Heart right ventricle (tissue), 16 donors: ENCODE measurements around the gene HDAC11. TPM values are rescaled to one million over a fixed set of nuclear protein-coding genes. Genes with fewer than 3 reads are reported as not detected.

ENCODE experiments used
- ATAC-seq, 8 donors: fragments of 200-7000 bp; cut with Tn5 transposase; one replicate each; pipeline ENCODE4 v1.9.1; 2020; ENCODE audit warnings: mild to moderate bottlenecking in 8 of 8, moderate library complexity in 8 of 8, moderate number of reproducible peaks in 1 of 8
- DNase-seq, 2 donors: peaks; one replicate each; pipeline ENCODE4 v3.0.0-alpha.2; 2020
- H3K27ac ChIP-seq, 10 donors: fragments of 200-600 bp; sonication (generic) in 2 of 10; one replicate each; pipeline versions ENCODE4 v1.5.0 to v1.8.0; 2020 to 2022; ENCODE audit warnings: mild to moderate bottlenecking in 3 of 10
- H3K27me3 ChIP-seq, 7 donors: fragments of 200-600 bp; one replicate each; pipeline ENCODE4 v1.8.0; 2021 to 2022; ENCODE audit warnings: mild to moderate bottlenecking in 2 of 7
- H3K36me3 ChIP-seq, 9 donors: fragments of 200-600 bp; sonication (generic) in 1 of 9; one replicate each; pipeline versions ENCODE4 v1.5.0 to v1.8.0; 2020 to 2022; ENCODE audit warnings: mild to moderate bottlenecking in 2 of 9
- H3K4me1 ChIP-seq, 9 donors: fragments of 200-600 bp; sonication (generic) in 1 of 9; one replicate each; pipeline versions ENCODE4 v1.5.0 to v1.8.0; 2020 to 2022; ENCODE audit warnings: mild to moderate bottlenecking in 4 of 9
- H3K4me3 ChIP-seq, 10 donors: fragments of 200-600 bp; sonication (generic) in 2 of 10; one replicate each; pipeline versions ENCODE4 v1.5.0 to v1.8.0; 2020 to 2022; ENCODE audit warnings: mild to moderate bottlenecking in 7 of 10, moderate library complexity in 2 of 10
- H3K9me3 ChIP-seq, 11 donors: fragments of 200-600 bp in 10 of 11; sonication (generic) in 2 of 11; one replicate each; pipeline versions ENCODE4 v1.5.0 to v1.8.0; 2013 to 2022; ENCODE audit warnings: mild to moderate bottlenecking in 2 of 11, control low read depth in 1 of 11, moderate library complexity in 1 of 11
- CTCF ChIP-seq, 9 donors: fragments of 200-600 bp; sonication (generic) in 2 of 9; IDR thresholded peaks; one replicate each; pipeline versions ENCODE4 v1.5.0 to v1.8.0; 2021 to 2022; ENCODE audit warnings: antibody characterized with exemption in 9 of 9, mild to moderate bottlenecking in 5 of 9, moderate library complexity in 1 of 9
- WGBS, 2 donors: extraction: QIAGEN DNeasy Blood & Tissue Kit; methylation state at CpG; one replicate each; pipeline ENCODE4 v1.1.7; 2013; ENCODE audit warnings: inconsistent platforms in 1 of 2; 5-methylcytosine and 5-hydroxymethylcytosine counted together
- intact Hi-C, 10 donors: fragments of 100-400 bp; cut with DNase I; formaldehyde crosslinking; loops; one replicate each; pipeline versions ENCODE4 v1.11.1 to v1.14.2; 2022
- polyA plus RNA-seq, 2 donors: library from polyadenylated mRNA; stranded (reverse); fragments of 200-250 nt; gene quantifications; one replicate each; pipeline ENCODE4 v1.2.3, GENCODE V29; 2013
- total RNA-seq, 10 donors: library from RNA; stranded (reverse); fragmentation: NEBNext Ultra II Directional in 3 of 10; extraction: Animal tissue kit (Norgen Biotek cat#: 25700) in 3 of 10; gene quantifications; one replicate each; pipeline versions ENCODE4 v1.2.1 to v1.2.4, GENCODE V29; 2021 to 2023
- donor health status: Arrhythmogenic right ventricular cardiomyopathy.
- donor health status: ischemic (EF 13 %, LVEDD 7.1; RV severe dilation, severe dysfunction).
- donor health status: healthy with polysubstance abuse.
- donor health status: DM: no; HTN: yes; CAD: no.
- donor health status: DM: no; HTN: no; CAD: no.
- donor health status: ischemic (EF 25% LVEDD 6.9; RV normal size, moderate dysfunction).
- donor health status: ischemic (EF 25% LVEDD 5.7; RV mildly dilated, moderate dysfunction).
- donor health status: healthy.
- donor health status: DM: yes; HTN: yes; CAD: no.
- donor health status: Ischemic cardiomyopathy.
- donor health status: ischemic (EF 35%, LVEDD 5.7; RV mildly dilated, moderate dysfunction).
- donor health status: nonischemic (EF 11% LVEDD 7.7; RV severe dilation, severe dysfunction).
- donor health status: DM: yes; HTN: yes; CAD: no.
- donor health status: PGD.
- donor health status: ischemic (EF 29% LVEDD 5.4; RV normal size, mild dysfunction).
- donor health status: nonischemic (EF 23%, LVEDD 6.1; RV moderate dilation, normal function).

The HDAC11 gene
- total and polyA plus RNA-seq, 12 donors, result 15.9 to 46.0 (median 33.3) TPM

DNA sequence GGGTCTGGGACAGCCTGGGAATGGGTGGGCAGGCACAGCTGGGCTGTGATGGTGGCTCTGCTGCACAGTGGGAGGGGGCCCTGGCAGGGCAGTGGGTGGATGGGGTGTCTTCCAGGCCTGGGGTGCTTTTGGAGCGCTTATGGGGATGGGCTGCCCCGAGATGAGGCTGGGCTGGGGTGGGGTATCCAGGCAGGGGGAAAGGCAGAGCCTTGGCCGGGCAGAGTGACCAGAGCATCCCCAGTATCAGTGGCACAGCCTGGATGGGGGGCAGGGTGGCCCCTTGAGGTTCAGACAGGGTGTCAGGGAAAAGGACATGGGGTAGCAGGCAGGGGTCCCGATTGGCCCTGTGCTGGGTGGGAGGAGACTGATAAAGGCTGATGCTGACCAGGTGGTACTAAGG is 26.6 kb downstream of the HDAC11 start:
- ATAC-seq, result no peak
- intact Hi-C loops, result no loop called here
- Histone ChIP-seq H3K4me1 (peaks cover 0 to 6% (median 0%) of the 10 kb centered on the region in 9 donors), H3K9me3 (no peaks in the 10 kb centered on the region), H3K27me3 (no peaks in the 10 kb centered on the region), H3K36me3 (peaks cover 0 to 14% (median 0%) of the 10 kb centered on the region in 9 donors), H3K27ac (no peak overlapping the region), H3K4me3 (no peak overlapping the region)
- 64 to 69% methylated on average over 4 of the region's 4 CpGs for WGBS, 2 donors
- TF ChIP-seq CTCF (IDR thresholded peaks at IDR 0.05), result no peak
- no peak for DNase-seq

DNA sequence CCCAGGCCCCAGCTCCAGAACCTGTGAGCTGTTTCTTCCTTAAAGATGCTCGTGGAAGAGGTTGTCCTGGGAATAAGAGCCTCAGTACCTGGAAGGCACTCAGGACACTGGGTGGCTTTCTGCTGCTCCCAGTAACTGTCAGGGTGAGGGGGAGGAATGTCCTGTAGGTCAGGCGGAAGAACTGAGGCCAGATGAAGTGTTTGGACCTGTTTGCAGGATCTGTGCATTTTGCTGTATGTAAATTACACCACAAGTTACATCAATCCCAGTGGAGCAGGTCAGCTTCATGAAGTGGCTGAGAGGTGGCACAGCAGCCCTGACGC is 27.1 kb downstream of the HDAC11 start:
- Histone ChIP-seq H3K27ac (no peak overlapping the region), H3K9me3 (no peaks in the 10 kb centered on the region), H3K4me1 (peaks cover 0 to 6% (median 0%) of the 10 kb centered on the region in 9 donors), H3K36me3 (peaks cover 0 to 14% (median 0%) of the 10 kb centered on the region in 9 donors), H3K27me3 (no peaks in the 10 kb centered on the region), H3K4me3 (no peak overlapping the region)
- ATAC-seq (no peak), DNase-seq (no peak)
- no peak for TF ChIP-seq CTCF (IDR thresholded peaks at IDR 0.05)
- WGBS, 2 donors, result 73 to 75% methylated on average over 3 of the region's 3 CpGs
- intact Hi-C loops, result no loop called here

DNA sequence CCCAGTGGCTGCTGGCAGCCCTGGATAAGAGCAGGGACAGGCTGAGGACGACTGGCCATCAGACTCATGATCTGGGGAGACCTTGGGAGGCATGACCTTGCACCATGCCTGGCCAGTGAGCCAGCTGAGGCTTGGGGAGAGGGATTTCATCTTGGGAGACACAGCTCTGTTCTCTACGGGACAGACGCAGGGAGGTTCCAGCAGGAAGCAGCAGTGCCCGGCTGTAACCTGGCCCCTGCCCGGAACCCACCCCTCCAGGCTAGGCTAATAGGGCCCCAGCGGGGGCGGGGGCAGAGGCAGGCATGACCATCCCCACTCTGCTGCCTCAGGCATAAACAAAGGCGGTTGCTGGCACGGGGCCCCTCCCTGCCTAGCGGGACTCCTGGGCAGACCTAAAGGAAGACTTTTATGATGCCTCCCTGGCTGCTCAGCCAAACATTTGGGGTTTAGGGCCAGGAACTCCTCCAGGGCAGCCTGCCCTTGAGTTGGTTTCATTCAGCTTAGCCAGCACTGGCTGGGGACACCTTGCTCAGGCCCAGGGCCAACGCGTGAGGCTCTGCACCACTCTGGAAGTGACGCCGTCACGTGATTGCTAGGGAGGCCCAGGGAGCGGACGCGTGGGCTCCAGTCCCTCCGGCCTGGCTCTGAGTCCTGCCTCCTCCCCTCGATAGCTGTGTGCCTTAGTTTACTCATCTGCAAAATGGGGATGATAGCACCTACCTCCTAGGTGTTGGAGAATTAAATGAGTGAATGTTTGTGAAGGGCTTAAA is 27.6 kb downstream of the HDAC11 start:
- Histone ChIP-seq H3K9me3 (no peaks in the 10 kb centered on the region), H3K27ac (no peak overlapping the region), H3K36me3 (peaks cover 0 to 13% (median 0%) of the 10 kb centered on the region in 9 donors), H3K27me3 (no peaks in the 10 kb centered on the region), H3K4me3 (no peak overlapping the region), H3K4me1 (peaks cover 0 to 6% (median 0%) of the 10 kb centered on the region in 9 donors)
- peak in 6 of 8 donors; percentile 13 to 58 (median 46) for ATAC-seq
- DNase-seq, result no peak
- no peak for TF ChIP-seq CTCF (IDR thresholded peaks at IDR 0.05)
- intact Hi-C loops, result no loop called here
- WGBS, 2 donors, result 62 to 67% methylated on average over 20 of the region's 20 CpGs

DNA sequence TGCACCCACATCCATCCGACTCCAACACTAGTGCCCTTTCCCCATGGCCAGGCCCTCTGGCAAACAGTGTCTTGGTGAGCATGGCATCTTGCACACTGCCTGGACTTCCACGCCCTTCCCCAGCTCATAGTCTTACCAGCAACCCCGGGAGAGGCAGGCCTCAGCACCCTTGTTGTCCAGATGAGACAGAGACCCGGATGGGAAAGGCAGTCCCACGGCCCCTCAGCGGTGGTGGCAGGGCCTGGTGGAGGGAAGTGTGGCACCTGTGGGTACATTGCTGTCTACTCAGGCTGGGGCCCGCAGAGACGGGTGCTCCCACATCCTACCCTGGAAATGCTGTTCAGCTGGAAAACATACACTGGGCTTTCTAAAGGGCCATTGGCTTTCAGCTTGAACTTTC is 28.4 kb downstream of the HDAC11 start:
- ATAC-seq (no peak), DNase-seq (no peak)
- H3K4me1 ChIP-seq, result peaks cover 0 to 10% (median 0%) of the 10 kb centered on the region in 9 donors
- H3K27me3 ChIP-seq, result no peaks in the 10 kb centered on the region
- WGBS, 2 donors, result 93 to 95% methylated on average over 8 of the region's 8 CpGs
- H3K36me3 ChIP-seq, result peaks cover 0 to 7% (median 0%) of the 10 kb centered on the region in 9 donors
- H3K9me3 ChIP-seq, result no peaks in the 10 kb centered on the region
- H3K27ac ChIP-seq, result no peak overlapping the region
- no peak for TF ChIP-seq CTCF (IDR thresholded peaks at IDR 0.05)
- H3K4me3 ChIP-seq, result no peak overlapping the region
- intact Hi-C loops, result no loop called here
